Medulla oblongata (tissue), 1 donor: Measurements from ENCODE around the gene MAN1C1.

ENCODE experiments used
- DNase-seq: peaks from one replicate; pipeline ENCODE4 v3.0.0-alpha.2; 2015; ENCODE audit errors: extremely low spot score

Gene MAN1C1

DNA sequence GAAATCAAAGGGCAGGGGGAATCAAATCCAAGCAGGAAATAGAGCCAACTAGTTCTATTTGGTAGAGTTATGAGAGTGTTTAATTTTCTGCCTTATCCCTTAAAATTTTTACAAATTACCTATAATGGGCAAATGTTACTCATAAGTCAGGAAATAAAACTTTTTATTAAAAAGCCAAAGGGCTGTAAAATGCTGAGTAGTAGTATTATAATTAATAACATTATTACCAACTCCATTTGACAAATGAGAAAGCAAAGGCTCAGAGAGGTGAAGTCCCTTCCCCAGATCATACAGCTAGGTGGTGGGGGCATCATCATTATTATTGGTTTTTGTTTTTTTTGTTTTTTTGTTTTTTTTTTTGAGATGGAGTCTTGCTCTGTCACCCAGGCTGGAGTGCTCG is 186.8 kb downstream of the MAN1C1 start:
- DNase-seq: no peak

DNA sequence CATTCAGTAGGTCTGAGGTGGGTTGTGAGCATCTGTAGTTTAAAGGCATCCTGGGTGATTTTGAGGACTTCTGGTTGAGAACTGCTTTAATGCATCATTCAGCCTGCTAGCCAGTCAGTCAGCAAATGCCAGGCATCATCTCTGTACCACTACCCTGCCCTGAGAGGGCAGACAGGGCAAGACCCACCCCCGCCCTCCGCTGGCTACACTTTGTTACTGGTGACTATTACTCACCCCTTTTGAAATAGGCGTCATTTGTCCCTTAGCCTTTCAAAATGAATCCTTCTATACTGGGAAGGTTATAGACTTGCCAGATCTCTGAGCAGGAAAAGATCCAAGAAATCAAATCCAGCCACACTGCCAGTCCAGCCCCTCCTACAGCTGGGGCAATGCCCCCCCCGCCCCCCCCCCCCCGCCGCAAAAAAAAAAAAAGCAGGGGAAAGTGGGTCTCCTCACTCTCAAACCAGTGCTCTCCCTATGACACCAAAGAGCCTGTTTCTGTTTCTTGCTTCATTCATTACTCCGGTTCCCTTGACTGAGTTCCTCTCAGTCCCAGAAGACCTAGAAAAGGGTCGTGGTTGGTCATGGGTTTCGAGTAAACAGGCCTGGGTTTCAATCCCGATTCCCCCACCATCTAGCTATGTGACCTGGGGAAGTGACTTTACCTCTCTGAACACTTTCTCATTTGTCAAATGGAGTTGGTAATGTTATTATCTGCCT is 187.8 kb downstream of the MAN1C1 start:
- DNase-seq: no peak

DNA sequence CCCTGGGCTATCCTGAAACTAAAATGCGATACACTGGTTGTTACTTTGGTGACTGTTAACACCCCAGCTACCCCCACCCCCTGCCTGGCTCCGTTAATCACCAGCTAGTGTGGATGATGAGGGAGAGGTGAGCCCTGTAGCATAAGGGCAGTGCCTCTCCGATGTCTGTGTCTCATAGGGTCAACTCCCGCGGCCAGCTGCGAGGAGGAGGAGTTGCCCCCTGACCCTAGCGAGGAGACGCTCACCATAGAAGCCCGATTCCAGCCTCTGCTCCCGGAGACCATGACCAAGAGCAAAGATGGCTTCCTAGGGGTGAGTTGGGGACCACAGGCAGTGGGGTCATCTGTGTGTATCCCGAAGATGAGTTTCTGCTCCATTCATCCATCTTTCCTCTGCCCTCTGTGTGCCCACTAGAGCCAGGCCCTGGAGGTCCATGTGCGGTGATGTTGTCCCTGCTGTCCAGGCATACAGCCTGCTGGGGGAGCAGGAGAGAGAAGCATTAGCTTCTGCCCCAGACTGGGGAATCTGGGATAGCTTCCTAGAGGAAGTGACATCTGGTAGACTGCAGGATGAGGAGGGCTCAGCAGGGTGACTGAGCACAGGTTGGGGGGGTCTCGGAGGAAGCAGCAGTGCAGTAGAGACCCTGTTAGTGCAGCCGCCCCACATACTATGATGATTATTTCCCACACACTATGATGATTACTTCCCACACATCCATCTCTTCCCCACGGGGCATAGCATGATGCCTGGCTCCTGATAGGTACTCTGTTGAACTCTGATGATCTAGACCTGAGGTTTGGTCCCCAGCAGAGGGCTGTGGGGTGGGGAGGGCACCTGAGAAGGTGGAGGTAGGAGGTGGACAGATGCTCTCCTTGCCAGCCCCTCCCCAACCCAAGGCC is 188.6 kb downstream of the MAN1C1 start:
- DNase-seq: no peak

DNA sequence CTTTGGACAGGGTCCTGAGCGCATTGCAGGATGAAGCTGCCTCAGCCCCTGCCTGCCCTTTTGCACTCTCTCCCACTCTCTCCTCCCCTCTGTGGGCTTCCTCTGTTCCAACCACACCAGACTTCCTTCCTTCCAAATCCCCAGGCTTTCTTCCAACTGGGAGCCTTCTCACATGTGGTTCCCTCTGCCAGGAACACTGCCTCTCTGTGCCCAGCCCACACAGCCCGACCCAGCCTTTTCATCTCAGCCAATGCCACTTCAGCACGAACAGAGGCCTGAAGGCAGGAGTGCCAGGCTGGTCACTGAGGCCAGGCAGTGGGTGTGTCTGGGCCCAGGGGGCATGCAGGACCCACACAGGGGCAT is 189.3 kb downstream of the MAN1C1 start:
- DNase-seq: peak; percentile 85

DNA sequence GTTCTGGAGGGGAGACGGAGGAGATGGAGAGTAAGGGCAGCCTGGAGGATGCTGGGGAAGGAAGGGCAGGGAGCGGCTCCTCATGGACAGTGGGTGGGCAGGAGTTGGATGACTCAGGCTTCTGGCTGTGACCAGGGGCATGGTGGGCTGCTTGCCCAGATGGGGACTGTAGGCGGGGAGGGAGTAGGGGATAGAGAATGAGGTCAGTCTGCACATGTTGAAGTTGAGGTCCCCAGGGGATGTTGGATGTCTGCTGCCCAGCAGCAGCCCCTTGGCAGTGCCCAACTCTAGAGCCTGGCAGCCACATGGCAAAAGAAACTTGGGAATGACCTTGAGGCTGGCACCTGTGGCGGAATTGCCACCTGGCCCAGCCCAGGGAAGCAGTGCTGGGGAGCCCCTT is 189.8 kb downstream of the MAN1C1 start:
- DNase-seq: peak; percentile 53

DNA sequence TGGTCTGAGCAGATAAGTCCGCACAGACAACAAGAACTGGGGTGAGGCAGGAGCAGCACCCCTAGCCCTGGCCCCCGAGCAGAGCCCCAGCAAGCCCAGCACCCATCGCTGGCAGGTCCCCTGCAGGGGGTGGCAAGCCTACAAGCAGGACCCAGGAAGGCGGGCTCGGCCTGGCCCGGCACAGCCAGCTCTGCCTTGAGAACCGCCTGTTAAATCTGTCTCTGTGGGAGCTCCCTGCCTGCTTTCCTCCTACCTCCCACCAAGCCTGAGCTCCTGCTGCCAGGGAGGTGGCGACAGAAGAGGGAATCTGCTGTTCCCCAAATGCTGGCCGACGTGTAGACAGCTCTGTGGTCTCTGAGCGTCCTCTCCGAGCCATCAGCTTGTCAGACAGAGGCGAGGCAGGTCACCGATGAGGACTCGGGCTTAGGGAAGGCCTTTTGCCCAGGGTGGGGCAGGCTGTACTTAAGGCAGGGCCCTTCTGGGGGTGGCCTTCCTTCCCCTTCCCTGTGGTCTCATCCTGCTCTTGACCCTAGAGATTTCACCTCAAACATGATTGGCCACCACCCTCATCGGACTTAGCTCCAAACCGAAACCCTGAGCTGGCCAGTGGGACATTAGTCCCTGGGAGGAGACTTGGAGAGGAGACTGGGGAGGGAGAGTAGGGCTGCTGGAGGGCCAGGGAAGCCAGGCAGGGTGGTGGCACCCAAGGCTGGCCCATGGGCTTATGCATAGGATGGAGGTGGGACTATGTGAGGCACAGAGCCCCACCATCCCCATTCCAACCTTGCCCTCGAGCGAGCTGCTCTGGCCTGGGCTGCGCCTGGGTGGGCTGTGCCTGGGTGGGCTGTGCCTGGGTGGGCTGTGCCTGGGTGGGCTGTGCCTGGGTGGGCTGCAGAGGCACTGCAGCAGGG is 191.1 kb downstream of the MAN1C1 start:
- DNase-seq: no peak

DNA sequence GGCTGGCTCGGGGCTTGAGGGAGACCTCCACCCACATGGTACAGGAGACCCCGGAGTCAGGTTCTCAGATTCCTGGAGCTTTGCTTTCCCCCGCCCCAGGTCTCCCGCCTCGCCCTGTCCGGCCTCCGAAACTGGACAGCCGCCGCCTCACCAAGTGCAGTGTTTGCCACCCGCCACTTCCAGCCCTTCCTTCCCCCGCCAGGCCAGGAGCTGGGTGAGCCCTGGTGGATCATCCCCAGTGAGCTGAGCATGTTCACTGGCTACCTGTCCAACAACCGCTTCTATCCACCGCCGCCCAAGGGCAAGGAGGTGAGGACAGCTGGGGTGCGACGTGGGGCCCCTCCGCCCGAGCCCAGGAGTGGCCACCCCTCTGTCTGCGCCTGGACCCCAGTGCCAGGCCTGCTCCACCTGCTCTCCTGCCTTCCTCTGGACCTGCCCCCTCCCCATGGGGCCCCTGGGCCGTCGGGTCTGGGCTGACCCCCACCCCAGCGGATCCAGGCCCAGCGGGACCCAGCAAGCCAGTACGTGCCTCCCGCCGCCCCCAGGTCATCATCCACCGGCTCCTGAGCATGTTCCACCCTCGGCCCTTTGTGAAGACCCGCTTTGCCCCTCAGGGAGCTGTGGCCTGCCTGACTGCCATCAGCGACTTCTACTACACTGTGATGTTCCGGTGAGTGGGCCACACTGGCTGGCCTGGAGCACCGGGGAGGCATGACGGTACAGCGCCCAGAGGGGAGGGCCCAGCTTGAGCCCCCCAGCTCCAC is 192.1 kb downstream of the MAN1C1 start:
- no peak for DNase-seq

DNA sequence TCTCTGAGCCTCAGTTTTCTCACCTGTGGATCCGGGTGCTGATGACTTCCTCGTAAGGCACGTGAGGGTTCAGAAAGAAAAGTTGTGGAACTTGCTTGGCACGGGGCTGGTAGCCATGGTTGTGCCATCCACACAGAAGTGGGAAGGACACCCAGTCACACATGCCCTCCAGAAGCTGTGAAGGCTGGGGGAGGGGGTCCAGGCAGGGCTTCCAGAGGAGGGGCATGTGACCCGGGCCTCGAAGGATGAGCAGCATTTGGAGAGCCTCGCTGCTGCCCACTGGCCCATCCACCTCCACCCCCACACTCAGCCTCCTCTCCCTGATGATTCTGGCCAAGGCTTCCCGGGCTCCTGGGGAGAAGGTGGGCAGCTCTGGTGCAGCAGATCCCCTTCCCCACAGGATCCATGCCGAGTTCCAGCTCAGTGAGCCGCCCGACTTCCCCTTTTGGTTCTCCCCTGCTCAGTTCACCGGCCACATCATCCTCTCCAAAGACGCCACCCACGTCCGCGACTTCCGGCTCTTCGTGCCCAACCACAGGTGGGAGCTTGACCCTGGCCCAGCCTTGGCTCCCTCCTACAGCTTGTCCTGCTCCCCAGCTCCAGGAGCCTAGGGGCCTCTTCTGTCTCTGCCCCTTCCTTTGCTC is 192.8 kb downstream of the MAN1C1 start:
- DNase-seq: no peak

DNA sequence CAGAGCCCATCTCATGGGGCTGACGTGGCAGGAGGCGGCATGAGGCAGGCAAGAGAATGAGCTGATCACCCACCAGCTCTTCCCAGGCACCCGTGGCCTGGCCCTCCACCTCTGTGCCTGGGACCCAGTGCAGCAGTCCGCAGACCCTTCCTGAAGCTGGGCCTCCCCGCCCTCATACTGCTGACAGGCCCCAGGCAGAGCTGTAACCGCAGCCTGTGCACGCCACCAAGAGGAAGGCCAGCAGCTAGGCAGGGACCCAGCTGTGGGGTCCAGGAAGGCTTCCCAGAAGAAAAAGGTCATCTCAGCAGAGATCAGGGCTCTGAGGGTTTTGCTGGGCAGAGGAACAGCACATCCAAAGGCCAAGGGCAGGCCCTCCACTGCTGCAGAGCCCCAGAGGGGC is 193.3 kb downstream of the MAN1C1 start:
- no peak for DNase-seq

DNA sequence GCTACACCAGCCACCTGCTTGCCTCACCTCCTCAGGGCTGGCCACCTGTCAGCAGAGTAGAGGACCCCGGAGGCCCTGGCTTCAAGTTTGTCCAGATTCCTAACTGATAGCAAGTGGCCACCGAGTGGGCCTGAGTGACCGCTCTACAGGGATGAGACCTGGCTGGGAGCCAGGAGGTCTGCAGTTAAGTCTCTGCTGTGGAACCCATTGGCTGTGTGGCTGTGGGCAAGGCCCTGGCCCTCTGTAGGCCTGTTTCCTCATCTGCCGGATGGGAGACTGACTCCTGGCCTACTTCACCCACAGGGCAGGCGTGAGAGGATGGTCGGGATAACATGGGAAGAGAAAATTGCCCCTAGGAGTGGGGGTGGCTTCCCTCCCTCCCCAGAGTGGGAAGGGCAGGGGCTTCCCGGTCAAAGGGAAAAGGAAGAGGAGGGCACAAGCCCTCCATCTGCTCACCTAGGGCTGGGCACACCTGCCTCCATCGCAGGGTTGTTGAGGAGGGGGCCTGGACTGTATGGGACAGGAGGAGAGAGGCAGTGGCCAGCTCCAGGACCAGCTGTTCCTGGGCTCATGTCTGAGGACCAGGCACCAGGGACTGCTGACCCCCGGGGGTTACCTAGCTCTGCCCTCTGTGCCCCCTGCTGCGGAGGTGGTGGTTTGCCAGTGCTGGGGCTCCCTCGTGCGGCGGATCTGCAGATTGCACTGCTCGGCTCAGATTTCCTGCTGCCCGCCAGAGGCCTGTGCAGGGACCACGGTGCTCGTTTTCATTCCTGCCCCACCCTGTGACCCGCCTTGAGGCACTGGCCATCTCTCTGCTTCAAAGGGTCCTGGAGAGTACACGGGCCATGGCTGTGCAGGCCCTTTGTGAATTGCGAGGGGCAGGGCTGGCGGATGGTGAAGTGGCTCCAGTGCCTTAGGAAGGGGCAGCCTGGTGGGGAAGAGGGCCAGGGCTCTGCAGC is 194.0 kb downstream of the MAN1C1 start:
- peak; percentile 65 for DNase-seq

DNA sequence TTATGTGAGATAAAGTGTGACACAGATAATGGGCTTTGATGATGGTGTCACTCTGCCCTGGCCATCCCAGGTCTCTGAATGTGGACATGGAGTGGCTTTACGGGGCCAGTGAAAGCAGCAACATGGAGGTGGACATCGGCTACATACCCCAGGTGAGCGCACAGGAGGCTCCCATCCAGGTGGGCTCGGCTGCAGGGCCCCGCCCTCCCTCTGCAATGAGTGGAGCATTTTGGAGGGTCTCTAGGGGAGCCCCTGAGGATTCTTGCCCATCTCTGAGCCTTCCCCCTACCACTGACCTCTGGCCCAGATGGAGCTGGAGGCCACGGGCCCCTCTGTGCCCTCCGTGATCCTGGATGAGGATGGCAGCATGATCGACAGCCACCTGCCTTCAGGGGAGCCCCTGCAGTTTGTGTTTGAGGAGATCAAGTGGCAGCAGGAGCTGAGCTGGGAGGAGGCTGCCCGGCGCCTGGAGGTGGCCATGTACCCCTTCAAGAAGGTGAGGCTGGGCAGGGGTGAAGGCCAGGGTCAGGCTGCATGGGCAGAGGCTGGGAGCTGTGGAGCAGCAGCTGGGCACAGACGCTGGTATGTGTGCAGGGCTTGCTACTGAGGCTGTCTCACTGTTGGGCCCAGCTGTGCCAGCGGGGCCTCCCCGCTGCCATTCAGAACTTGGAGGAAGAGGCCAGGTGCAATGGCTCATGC is 194.9 kb downstream of the MAN1C1 start:
- DNase-seq: no peak

DNA sequence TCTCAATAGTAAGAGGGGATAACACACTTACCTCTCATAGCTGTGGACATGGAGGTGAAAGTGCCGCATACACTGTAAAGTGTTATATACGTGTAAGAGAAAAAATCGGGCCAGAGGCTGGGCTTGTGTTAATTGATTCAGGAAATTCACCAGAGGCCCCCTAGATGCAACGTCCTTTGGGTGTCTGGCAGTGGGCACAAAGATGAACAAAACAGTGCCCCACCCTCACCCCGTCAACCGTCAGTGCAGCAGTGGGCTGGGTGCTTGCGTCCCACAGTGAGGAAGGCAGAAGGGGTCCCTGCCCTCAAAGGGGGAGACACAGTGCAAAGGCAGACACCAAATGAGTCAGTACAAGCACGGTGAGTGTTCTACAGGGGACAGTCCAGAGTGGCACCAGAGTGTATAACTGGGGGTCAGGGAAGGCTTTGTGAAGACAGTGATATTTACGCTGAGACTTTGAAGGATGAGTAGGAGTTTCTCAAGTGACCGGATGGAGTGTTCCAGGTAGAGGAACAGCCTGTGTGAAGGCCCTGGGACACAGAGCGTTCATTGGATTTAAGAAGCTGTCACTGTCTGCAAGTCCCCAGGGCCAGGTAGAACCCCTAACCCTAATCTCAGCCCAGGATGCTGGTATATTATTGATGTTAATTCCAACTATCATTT is 196.6 kb downstream of the MAN1C1 start:
- DNase-seq: no peak

DNA sequence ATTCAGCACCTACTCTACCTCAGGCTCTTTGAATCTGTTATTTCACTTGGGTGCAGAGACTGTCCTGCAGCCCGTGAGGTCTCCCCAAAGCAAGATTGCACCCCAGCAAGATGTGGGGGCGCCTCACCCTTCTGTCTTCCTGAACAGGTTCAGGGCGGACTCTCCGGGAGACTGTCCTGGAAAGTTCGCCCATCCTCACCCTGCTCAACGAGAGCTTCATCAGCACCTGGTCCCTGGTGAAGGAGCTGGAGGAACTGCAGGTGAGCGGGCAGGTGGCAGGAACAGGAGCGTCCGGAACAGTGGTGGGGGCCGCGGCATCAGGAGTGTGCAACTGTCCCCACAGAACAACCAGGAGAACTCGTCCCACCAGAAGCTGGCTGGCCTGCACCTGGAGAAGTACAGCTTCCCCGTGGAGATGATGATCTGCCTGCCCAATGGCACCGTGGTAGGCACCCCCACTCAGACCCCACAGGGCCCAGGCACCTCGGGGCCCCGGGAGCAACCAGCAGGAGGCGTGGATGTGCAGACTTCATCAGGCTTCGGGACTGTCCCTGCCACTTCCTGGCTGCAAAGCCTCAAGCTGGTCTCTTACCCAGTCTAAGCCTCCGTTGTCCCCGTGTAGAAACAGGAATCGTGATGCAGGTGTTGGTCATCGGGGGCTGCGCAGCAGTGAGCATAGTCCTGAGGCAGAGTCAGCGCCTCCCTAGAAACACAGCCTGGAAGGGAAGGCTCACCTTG is 197.3 kb downstream of the MAN1C1 start:
- DNase-seq: no peak

DNA sequence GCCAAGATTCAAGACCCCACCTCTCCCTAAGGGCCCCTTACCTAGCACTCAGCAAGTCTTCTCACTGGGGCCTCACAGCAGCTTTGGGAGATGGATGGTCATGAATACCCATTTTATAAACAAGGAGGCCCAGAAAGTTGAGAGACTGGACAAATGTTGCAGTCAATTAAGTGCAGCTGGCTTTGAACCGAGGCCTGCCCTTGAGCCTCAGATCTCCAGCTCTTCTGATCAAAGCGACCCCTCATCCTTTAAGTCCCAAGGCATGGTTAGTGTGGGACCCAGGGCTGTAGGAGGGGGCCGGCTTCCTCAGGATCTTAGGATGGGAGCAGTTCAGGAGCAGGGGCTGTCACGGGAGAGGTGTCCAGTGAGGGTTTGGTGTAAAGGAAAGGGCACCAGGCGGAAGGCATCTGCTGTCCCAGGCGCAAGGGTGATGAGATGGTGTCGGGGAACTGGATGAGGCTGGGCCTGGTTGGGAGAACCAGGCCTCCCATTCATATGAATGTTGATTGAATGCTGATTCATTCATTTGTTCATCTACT is 198.0 kb downstream of the MAN1C1 start:
- no peak for DNase-seq

DNA sequence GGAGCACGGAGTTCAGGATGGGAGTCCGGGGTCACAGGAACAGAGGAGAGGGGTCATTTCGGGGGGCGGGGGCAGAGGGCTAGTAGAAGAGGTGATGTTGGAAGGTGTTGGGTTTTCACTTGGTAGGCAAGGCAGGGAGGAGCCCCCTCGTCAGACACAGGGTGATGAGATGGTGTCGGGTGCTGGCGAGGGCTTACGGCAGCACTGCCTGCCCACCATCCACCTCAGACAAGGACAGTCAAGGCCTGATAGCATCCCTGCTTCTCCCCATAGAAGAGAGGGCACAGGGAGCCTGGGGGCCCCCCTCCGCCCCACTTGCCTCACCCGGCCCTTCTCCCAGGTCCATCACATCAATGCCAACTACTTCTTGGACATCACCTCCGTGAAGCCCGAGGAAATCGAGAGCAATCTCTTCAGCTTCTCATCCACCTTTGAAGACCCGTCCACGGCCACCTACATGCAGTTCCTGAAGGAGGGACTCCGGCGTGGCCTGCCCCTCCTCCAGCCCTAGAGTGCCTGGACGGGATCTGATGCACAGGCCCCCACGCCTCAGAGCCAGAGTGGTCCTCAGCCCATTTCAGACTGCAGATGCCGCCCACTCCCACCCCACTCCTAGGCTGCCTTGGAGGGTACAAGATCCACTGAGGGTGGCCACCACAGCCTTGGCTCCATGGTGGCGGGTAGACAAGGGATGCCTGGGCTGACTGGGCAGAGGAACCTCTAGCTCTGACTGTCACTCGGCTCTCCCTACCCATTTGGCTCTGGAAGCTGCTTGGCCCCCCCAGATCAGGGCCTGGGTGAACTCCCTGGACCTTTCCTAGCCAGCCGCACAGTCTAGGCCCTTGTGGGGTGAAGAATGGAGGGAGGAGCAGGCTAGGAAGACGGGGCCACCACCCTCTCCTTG is 198.9 kb downstream of the MAN1C1 start:
- no peak for DNase-seq

DNA sequence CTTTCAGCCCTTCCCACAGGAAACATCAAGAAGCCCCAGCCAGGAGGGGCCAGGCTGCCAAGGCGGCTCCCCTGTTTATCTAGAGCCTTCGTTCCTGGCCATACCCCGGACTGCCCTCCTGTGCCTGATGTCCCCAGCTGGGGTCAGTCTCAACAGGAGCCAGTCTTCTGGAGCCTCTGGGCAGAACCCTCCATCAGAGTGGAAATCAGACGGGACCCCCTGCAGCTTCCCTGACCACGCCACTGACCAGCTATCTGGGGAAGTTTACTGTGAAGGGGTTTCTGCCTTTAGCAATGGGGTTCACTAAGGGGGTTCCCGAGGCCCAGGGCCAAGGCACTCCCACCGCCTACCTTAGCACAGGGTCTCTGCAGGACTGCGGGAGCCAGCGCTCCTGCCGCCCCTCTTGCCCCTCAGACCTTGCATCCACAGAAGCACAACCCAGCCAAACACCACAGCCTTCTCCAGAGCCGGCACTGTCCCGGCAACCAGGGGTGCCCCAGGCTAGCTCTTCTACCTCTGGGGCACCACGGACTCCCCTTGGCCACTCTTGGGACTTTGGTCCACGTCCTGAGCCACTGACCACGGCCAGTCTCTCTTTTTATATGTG is 199.6 kb downstream of the MAN1C1 start:
- DNase-seq: no peak
